K562 (cell line): ENCODE results near the gene C1QTNF12.

Source experiments
- ELF4 ChIP-seq: fragments of 450-650 bp; formaldehyde crosslinking; IDR thresholded peaks from 2 replicates; pipeline ENCODE4 v1.4.0; 2022; ENCODE audit warnings: missing genetic modification characterization
- TF ChIP-seq, protein P1 (sequence below): sonication (generic); formaldehyde crosslinking; IDR thresholded peaks from 2 replicates; pipeline ENCODE4 v1.8.1; 2023; ENCODE audit warnings: mild to moderate bottlenecking, missing genetic modification reagents

DNA sequence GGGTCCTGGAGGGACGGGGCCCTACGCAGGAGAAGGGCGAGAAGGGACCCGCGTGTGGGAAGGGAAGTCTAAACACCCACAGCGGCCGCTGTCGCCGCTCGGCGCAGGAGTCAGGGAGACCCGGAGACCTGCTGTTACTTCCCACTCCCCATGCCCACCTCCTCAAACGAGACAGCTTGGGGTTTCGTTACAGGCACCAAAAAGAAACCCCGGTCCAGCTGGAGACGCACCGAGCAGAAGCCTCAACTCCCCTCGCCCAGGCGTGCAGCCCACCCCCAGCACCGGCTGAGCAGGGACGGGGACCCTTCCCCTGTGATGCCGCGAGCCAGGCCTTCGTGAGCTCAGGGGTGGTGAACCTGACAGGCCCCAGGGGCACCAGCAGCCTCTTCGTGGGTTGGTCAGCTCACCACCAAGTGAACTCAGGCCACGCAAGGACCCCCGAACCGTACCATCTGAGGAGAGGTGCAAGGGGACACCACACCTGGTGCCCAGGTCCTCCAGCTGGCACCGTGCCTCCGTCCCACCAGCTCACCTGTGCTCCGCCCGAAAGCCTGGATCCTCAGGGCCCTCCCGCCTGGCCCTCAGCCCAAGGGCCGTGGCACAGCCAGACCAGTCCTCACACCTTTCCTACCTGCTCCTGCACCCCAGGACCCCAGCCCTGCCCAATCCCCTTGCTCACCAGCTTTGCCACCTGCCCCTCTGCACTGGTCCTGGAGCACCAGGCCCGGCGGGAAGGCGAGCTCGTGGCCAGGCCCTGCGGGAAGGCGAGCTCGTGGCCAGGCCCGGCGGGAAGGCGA, 19.8 kb downstream of the C1QTNF12 start:
- TF ChIP-seq, protein P1, sequence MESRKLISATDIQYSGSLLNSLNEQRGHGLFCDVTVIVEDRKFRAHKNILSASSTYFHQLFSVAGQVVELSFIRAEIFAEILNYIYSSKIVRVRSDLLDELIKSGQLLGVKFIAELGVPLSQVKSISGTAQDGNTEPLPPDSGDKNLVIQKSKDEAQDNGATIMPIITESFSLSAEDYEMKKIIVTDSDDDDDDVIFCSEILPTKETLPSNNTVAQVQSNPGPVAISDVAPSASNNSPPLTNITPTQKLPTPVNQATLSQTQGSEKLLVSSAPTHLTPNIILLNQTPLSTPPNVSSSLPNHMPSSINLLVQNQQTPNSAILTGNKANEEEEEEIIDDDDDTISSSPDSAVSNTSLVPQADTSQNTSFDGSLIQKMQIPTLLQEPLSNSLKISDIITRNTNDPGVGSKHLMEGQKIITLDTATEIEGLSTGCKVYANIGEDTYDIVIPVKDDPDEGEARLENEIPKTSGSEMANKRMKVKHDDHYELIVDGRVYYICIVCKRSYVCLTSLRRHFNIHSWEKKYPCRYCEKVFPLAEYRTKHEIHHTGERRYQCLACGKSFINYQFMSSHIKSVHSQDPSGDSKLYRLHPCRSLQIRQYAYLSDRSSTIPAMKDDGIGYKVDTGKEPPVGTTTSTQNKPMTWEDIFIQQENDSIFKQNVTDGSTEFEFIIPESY: no peak
- no peak for TF ChIP-seq ELF4
